Astrocyte of the spinal cord (primary cell): ENCODE measurements around the gene PRSS21.

ENCODE experiments used
- DNase-seq: peaks from one replicate; pipeline ENCODE4 v3.0.0; 2011; ENCODE audit warnings: low read depth, low spot score
- H3K4me3 ChIP-seq: 2 replicates; pipeline ENCODE4 v1.5.1; 2011; ENCODE audit warnings: low read depth, mild to moderate bottlenecking, low read length, moderate library complexity
- CTCF ChIP-seq: IDR thresholded peaks from 2 replicates; pipeline ENCODE4 v1.5.1; 2012; ENCODE audit warnings: low read depth, mild to moderate bottlenecking, low read length, inconsistent platforms
- in situ Hi-C: cut with HindIII; loops from 2 replicates; pipeline ENCODE4 v1.10.0; 2017; ENCODE audit warnings: low sequenced_read_pairs

Gene PRSS21

GRCh38 chr16:2825049-2825742 is 8.2 kb downstream of the PRSS21 start:
- DNase-seq = no peak
- H3K4me3 ChIP-seq = no peak overlapping the region
- in situ Hi-C loops = no loop called here
- no peak for TF ChIP-seq CTCF

GRCh38 chr16:2825906-2826305 is 8.9 kb downstream of the PRSS21 start:
- no peak for DNase-seq
- in situ Hi-C loops = no loop called here
- no peak for TF ChIP-seq CTCF
- no peak overlapping the region for H3K4me3 ChIP-seq

GRCh38 chr16:2826591-2827373 is 9.7 kb downstream of the PRSS21 start:
- no peak for DNase-seq
- H3K4me3 ChIP-seq = no peak overlapping the region
- in situ Hi-C loops = no loop called here
- TF ChIP-seq CTCF = no peak

- TF ChIP-seq CTCF = no peak
- DNase-seq = no peak
- in situ Hi-C loops = no loop called here
- H3K4me3 ChIP-seq = no peak overlapping the region
Measured at GRCh38 chr16:2827374-2827791, 10.3 kb downstream of the PRSS21 start.

GRCh38 chr16:2827831-2828520 is 10.9 kb downstream of the PRSS21 start:
- in situ Hi-C loops = no loop called here
- no peak overlapping the region for H3K4me3 ChIP-seq
- no peak for DNase-seq
- TF ChIP-seq CTCF = no peak

- no peak for TF ChIP-seq CTCF
- in situ Hi-C loops = no loop called here
- H3K4me3 ChIP-seq = no peak overlapping the region
- DNase-seq = no peak
Measured at GRCh38 chr16:2828521-2828840, 11.4 kb downstream of the PRSS21 start.
